Upper lobe of left lung (tissue), 4 donors: ENCODE results near the gene SP7.

Source experiments
- POLR2A ChIP-seq, 4 donors: fragments of 450-650 bp; IDR thresholded peaks; one replicate each; pipeline ENCODE4 v1.5.1; 2016 to 2017; ENCODE audit warnings: antibody characterized with exemption in 4 of 4, mild to moderate bottlenecking in 2 of 4
- POLR2AphosphoS5 ChIP-seq, 2 donors: sonication (generic); formaldehyde crosslinking; IDR thresholded peaks; one replicate each; pipeline ENCODE4 v1.5.1; 2017; ENCODE audit warnings: antibody characterized with exemption in 2 of 2
- TF ChIP-seq, protein P1 (sequence below), 6 experiments: fragments of 450-650 bp in 4 of 6; fragments of 200-600 bp in 2 of 6; sonication (generic) in 2 of 6; IDR thresholded peaks; one replicate each; pipeline ENCODE4 v1.5.1; 2016 to 2019; ENCODE audit warnings: antibody characterized with exemption in 6 of 6

DNA sequence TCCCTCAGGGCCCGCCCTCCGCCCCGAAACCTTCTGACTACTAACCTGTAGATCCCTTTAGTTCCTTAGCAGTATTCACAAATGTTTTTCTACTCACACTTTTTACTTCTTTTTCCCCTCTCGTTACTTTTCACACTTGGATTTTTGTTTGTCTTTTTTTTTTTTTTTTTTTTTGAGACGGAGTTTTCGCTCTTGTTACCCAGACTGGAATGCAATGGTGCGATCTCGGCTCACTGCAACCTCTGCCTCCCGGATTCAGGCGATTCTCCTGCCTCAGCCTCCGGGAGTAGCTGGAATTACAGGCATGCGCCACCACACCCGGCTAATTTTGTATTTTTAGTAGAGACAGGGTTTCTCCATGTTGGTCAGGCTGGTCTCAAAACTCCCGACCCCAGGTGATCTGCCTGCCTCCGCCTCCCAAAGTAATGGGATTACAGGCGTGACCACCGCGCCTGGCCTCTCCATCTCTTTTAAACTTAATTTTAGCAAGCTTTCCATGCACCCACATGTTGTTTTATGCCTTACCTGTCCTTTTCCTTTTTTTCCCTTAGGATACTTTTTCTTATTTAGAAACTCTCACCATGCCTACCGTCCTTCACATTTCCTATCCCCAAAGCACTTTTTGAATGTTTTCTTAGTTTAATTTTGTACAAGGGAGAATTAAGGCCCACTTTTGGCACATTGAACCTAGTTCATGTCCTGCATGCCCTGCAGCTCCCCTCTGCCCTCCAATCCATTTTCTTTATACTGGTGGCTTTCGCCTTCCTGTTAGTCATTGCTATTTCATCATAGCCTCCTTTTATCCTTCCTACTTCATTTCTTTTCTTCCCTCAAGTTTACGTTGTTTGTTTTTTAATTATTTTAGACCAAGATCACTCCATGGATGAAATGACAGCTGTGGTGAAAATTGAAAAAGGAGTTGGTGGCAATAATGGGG, 44.9 kb upstream of the SP7 start:
- TF ChIP-seq POLR2A (IDR thresholded peaks at IDR 0.05), result peak in 1 of 4 donors; percentile 11
- TF ChIP-seq, protein P1, sequence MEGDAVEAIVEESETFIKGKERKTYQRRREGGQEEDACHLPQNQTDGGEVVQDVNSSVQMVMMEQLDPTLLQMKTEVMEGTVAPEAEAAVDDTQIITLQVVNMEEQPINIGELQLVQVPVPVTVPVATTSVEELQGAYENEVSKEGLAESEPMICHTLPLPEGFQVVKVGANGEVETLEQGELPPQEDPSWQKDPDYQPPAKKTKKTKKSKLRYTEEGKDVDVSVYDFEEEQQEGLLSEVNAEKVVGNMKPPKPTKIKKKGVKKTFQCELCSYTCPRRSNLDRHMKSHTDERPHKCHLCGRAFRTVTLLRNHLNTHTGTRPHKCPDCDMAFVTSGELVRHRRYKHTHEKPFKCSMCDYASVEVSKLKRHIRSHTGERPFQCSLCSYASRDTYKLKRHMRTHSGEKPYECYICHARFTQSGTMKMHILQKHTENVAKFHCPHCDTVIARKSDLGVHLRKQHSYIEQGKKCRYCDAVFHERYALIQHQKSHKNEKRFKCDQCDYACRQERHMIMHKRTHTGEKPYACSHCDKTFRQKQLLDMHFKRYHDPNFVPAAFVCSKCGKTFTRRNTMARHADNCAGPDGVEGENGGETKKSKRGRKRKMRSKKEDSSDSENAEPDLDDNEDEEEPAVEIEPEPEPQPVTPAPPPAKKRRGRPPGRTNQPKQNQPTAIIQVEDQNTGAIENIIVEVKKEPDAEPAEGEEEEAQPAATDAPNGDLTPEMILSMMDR (IDR thresholded peaks at IDR 0.05), result peak in 1 of 6 experiments; percentile 6
- TF ChIP-seq POLR2AphosphoS5 (IDR thresholded peaks at IDR 0.05), result no peak
